Epidermal melanocyte (primary cell): ENCODE data around the gene ZBTB46.
"Not testable (repeated sequence)": the region's sequence is repeated elsewhere in the genome, so short reads cannot be mapped to it uniquely, and the experiment has no call there.

ENCODE experiments used
- DNase-seq: peaks from one replicate; pipeline ENCODE4 v3.0.0; 2011; ENCODE audit warnings: low spot score; ENCODE audit not compliant: insufficient read length

ZBTB46 gene

GRCh38 chr20:63735859-63736718 lies 95.0 kb downstream of the ZBTB46 start, which contains the start of gene LIME1:
TSS of gene LIME1 (plus strand) at chr20:63736664. CDS start at chr20:63737550, 886 bp downstream.
- DNase-seq, result no peak

DNA sequence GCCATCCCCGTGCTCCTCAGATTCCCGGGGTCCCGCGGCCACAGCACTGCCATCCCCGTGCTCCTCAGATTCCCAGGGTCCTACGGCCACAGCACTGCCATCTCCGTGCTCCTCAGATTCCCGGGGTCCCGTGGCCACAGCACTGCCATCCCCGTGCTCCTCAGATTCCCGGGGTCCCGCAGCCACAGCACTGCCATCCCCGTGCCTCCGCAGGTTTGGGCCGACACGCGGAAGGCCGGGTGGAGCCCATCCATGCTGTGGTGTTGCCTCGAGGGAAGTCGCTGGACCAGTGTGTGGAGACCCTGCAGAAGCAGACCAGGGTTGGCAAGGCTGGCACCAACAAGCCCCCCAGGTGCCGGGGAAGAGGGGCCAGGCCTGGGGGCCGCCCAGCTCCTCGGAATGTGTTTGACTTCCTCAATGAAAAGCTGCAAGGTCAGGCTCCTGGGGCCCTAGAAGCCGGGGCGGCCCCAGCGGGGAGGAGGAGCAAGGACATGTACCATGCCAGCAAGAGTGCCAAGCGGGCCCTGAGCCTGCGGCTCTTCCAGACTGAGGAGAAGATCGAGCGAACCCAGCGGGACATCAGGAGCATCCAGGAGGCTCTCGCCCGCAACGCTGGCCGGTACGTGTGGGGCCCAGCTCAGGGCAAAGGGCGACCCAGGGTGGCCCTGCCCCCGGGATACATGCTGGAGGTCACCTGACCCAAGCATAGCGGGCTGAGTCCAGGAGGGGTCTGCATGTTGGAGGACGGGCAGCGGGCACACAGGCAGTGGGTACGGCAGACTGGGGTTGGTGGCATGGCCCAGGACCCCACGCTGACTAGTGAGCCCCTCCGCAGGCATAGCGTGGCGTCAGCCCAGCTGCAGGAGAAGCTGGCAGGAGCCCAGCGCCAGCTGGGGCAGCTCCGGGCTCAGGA lies 95.9 kb downstream of the ZBTB46 start:
- no peak for DNase-seq

GRCh38 chr20:63734111-63734945 lies 96.7 kb downstream of the ZBTB46 start:
- no peak for DNase-seq

DNA sequence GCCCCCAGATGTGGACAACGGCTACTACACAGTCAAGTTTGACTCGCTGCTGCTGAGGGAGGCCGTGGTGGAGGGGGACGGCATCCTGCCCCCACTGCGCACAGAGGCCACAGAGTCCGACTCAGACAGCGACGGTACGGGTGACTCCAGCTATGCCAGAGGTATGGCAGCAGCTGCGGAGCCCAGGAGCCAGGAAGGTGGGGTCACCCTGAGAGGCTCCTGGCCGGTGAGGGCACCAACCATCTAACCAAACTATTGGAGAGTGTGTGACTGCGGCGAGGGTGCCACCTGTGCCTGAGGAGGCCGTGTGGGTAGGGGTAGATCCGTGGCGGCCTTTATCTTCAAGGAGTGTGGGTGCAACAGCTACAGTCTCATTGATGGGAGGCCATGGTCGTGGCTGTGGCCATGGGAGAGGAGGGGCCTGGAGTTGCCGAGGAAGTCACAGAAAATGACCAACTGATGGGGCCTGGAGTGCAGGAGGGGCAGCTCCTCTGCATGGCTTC lies 97.4 kb downstream of the ZBTB46 start:
- DNase-seq, result no peak

GRCh38 chr20:63733117-63733516 lies 97.9 kb downstream of the ZBTB46 start:
- no peak for DNase-seq

DNA sequence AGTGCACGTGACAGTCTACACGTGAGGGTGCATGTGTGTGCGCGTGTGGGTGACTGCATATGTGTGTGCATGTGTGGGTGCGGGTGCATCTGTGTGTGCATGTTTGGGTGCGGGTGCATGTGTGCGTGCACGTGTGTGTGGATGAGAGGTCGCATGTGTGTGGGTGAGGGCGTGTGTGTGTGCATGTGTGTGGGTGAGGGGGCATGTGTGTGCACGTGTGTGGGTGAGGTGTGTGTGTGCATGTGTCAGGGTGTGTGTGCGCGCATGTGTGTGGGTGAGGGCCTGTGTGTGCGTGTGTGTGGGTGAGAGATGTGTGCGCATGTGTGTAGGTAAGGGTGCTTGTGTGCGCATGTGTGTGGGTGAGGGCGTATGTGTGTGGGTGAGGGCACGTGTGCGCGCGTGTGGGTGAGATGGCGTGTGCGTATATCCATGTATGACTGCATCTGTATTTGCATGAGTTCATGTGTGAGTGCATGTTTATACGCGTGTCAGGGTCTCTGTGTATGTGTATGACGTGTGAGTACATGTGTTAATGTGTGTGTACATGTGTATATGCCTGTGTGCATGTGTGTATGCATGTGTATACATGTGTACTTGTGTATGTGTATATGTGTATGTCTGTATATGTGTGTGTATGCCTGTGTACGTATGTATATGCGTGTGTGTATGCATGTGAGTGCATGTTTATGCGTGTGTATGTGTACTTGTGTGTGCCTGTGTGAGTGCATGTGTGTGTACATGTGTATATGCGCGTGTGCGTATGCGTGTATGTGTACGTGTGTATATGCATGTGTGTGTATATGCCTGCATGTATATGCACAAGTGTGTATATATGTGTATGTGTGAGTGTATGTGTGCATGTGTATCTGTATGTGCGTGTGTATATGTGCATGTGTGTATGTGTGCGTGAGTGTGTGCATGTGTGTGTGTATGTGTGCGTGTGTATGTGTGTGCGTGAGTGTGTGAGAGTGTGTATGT lies 98.7 kb downstream of the ZBTB46 start:
- DNase-seq, result no peak

- DNase-seq, result no peak
Observed at GRCh38 chr20:63731410-63731809, 99.7 kb downstream of the ZBTB46 start.

GRCh38 chr20:63730189-63730733 lies 100.8 kb downstream of the ZBTB46 start:
- DNase-seq, result not testable (repeated sequence)

- not testable (repeated sequence) for DNase-seq
Observed at GRCh38 chr20:63722967-63723622, 108.0 kb downstream of the ZBTB46 start.

DNA sequence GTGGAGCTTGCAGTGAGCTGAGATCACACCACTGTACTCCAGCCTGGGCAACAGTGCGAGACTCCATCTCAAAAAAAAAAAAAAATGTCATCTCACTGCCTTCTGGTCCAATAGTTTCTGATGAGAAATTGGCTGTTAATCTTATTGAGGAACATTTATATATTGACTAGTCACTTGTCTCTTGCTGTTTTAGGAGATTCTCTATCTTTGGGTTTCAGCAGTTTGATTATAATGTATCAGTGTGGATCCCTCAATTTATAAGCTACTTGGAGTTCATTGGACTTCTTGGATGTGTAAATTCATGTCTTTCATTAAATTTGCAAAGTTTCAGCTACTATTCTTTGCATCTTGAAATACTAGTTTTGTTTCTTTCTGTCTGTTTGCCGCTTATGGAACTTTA lies 112.1 kb downstream of the ZBTB46 start:
- no peak for DNase-seq

GRCh38 chr20:63714858-63715257 lies 116.2 kb downstream of the ZBTB46 start:
- no peak for DNase-seq

DNA sequence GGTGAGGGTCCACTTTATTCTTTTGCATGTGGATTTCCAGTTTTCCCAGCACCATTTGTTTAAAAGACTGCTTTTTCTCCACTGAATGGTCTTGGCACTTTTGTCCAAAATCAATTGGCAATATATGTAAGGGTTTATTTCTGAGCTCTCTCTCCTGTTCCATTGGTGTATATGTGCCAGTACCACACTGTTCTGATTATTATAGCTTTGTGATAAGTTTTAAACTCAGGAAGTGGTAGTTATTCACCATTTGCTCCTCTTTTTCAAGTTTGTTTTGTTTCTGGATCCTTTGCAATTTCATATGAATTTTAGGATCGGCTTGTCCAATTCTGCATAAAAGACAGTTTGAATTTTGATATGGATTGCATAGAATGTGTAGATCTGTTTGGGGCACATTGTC lies 118.9 kb downstream of the ZBTB46 start:
- no peak for DNase-seq

GRCh38 chr20:63711085-63711645 lies 119.9 kb downstream of the ZBTB46 start:
- no peak for DNase-seq

GRCh38 chr20:63709149-63709527 lies 121.9 kb downstream of the ZBTB46 start:
- no peak for DNase-seq

DNA sequence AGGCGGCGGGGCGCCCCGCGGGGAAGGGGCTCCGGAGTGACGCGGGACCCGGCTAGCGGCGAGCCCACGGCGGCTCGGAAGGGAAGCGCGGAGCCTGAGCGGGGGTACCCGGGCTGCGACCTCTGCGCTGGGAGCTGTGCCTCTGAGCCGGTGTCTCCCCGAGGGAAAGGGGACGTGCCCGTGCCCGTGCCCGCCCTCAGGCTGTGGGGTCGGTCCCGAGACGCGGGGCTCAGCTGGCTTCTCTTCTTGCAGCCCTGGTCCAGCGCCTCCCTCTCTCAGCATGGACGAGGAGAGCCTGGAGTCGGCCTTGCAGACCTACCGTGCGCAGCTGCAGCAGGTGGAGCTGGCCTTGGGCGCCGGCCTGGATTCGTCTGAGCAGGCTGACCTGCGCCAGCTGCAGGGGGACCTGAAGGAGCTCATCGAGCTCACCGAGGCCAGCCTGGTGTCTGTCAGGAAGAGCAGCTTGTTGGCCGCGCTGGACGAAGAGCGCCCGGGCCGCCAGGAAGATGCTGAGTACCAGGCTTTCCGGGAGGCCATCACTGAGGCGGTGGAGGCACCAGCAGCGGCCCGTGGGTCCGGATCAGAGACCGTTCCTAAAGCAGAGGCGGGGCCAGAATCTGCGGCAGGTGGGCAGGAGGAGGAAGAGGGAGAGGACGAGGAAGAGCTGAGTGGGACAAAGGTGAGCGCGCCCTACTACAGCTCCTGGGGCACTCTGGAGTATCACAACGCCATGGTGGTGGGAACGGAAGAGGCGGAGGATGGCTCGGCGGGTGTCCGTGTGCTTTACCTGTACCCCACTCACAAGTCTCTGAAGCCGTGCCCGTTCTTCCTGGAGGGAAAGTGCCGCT lies 122.5 kb downstream of the ZBTB46 start:
- no peak for DNase-seq

- peak; percentile 80 for DNase-seq
Observed at GRCh38 chr20:63707558-63708300, 123.3 kb downstream of the ZBTB46 start, which contains the start of the genes ARFRP1 and ZGPAT. TSS of gene ARFRP1 (minus strand) at chr20:63707976. CDS start at chr20:63707091, 885 bp downstream. TSS of gene ZGPAT (plus strand) at chr20:63708039. CDS start at chr20:63708581, 542 bp downstream.
